A673 (cell line): ENCODE measurements around the gene TGM3. TPM values are rescaled to one million over a fixed set of nuclear protein-coding genes. Genes with fewer than 3 reads are reported as not detected.

Experiments used
- BruUV-seq: library from RNA; stranded (reverse); fragments of 400-500 nt; replicated peaks from 2 replicates; lab custom pipeline; 2021; lab: Mats Ljungman, UMichigan
- CTCF ChIA-PET: fragments of 300-600 bp; sonication (Branson Sonifier 250); formaldehyde crosslinking; loops from one replicate; lab custom pipeline; 2022; ENCODE audit warnings: antibody characterized with exemption; lab: Charles Lee
- POLR2A ChIA-PET: fragments of 300-600 bp; sonication (Branson Sonifier 250); formaldehyde crosslinking; loops from one replicate; lab custom pipeline; 2022; ENCODE audit warnings: antibody characterized with exemption; ENCODE audit not compliant: low non-redundant PET; lab: Charles Lee
- DNase-seq: peaks from one replicate; pipeline ENCODE4 v3.0.0-alpha.2; 2015; ENCODE audit warnings: low spot score
- H3K27ac ChIP-seq: fragments of 200-600 bp; sonication (generic); 2 replicates; pipeline ENCODE4 v1.5.1; 2016; ENCODE audit warnings: mixed run types, low read depth, mild to moderate bottlenecking, mixed read lengths, antibody characterized with exemption, low read length; ENCODE audit not compliant: poor library complexity, severe bottlenecking
- H3K27me3 ChIP-seq: fragments of 200-600 bp; sonication (generic); replicated peaks from 2 replicates; pipeline ENCODE4 v1.6.1; 2017; ENCODE audit warnings: mixed run types, low read depth, mild to moderate bottlenecking, mixed read lengths, antibody characterized with exemption, low read length; ENCODE audit not compliant: insufficient read depth, poor library complexity
- H3K36me3 ChIP-seq: fragments of 200-600 bp; sonication (generic); 2 replicates; pipeline ENCODE4 v1.6.1; 2016; ENCODE audit warnings: mixed run types, mild to moderate bottlenecking, mixed read lengths, antibody characterized with exemption, low read length; ENCODE audit not compliant: insufficient read depth, poor library complexity, severe bottlenecking
- H3K4me1 ChIP-seq: fragments of 200-600 bp; sonication (generic); 2 replicates; pipeline ENCODE4 v1.6.1; 2017; ENCODE audit warnings: mixed run types, mild to moderate bottlenecking, mixed read lengths, antibody characterized with exemption, low read length; ENCODE audit not compliant: insufficient read depth, poor library complexity, severe bottlenecking
- H3K4me3 ChIP-seq: fragments of 200-600 bp; sonication (generic); 2 replicates; pipeline ENCODE4 v1.5.1; 2016; ENCODE audit warnings: low read depth, mixed run types, mild to moderate bottlenecking, mixed read lengths, low read length; ENCODE audit not compliant: poor library complexity, severe bottlenecking
- H3K9me3 ChIP-seq: fragments of 200-600 bp; sonication (generic); 2 replicates; pipeline ENCODE4 v1.6.1; 2016; ENCODE audit warnings: mixed run types, low read depth, mild to moderate bottlenecking, mixed read lengths, antibody characterized with exemption, low read length; ENCODE audit not compliant: poor library complexity, severe bottlenecking
- EZH2 ChIP-seq: fragments of 200-600 bp; sonication (generic); IDR thresholded peaks from 2 replicates; pipeline ENCODE4 v1.6.1; 2017; ENCODE audit warnings: borderline replicate concordance, low read depth, mild to moderate bottlenecking, mixed read lengths, antibody characterized with exemption, low read length; ENCODE audit not compliant: poor library complexity, severe bottlenecking
- intact Hi-C: fragments of 100-400 bp; cut with micrococcal nuclease; formaldehyde crosslinking; loops from one replicate; pipeline ENCODE4 v1.10.0; 2022; ENCODE audit not compliant: unreplicated experiment
- total RNA-seq: library from RNA; stranded (reverse); gene quantifications from 2 replicates; pipeline ENCODE4 v1.2.3, GENCODE V29; 2021
- TF ChIP-seq, protein P1 (sequence below): fragments of 300-800, 200-600 bp; sonication (generic); conservative IDR thresholded peaks from 2 replicates; pipeline ENCODE4 v1.5.1; 2017; ENCODE audit warnings: low read depth, mild to moderate bottlenecking, antibody characterized with exemption, low read length, moderate library complexity, mixed read lengths

TGM3 gene
- total RNA-seq, 1 experiment from 2014 or later = 0.11 TPM

GRCh38 chr20:2364044-2364443 is 68.2 kb downstream of the TGM3 start:
- POLR2A ChIA-PET = no interaction called here
- TF ChIP-seq, protein P1, sequence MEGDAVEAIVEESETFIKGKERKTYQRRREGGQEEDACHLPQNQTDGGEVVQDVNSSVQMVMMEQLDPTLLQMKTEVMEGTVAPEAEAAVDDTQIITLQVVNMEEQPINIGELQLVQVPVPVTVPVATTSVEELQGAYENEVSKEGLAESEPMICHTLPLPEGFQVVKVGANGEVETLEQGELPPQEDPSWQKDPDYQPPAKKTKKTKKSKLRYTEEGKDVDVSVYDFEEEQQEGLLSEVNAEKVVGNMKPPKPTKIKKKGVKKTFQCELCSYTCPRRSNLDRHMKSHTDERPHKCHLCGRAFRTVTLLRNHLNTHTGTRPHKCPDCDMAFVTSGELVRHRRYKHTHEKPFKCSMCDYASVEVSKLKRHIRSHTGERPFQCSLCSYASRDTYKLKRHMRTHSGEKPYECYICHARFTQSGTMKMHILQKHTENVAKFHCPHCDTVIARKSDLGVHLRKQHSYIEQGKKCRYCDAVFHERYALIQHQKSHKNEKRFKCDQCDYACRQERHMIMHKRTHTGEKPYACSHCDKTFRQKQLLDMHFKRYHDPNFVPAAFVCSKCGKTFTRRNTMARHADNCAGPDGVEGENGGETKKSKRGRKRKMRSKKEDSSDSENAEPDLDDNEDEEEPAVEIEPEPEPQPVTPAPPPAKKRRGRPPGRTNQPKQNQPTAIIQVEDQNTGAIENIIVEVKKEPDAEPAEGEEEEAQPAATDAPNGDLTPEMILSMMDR = no peak
- no peak for TF ChIP-seq EZH2
- CTCF ChIA-PET = no interaction called here
- intact Hi-C loops = no loop called here
- no peak for DNase-seq
- Histone ChIP-seq H3K9me3 (peaks cover 20% of the 10 kb centered on the region), H3K27me3 (no peaks in the 10 kb centered on the region), H3K4me3 (no peak overlapping the region), H3K27ac (no peak overlapping the region), H3K4me1 (no peaks in the 10 kb centered on the region), H3K36me3 (no peaks in the 10 kb centered on the region)
- no TSS peak for BruUV-seq

DNA sequence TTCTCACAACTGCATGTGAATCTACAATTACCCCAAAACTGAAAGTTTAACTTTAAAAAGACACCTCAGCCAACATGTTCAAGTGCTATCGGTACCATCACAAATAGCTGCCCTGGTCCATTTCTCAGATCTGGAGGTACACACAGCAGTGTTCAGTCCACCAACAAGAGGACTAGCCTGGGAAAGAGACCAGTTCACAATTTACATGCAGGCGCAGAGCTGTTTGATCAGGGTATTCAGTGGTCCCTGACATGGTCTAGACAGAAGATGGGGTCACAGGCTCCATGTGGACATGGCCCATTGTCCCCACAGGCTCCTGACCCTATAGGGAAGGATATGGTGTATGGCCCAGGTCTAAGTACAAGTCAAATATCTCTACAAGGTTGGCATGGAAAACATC is 69.3 kb downstream of the TGM3 start:
- CTCF ChIA-PET = no interaction called here
- H3K36me3 ChIP-seq = no peaks in the 10 kb centered on the region

DNA sequence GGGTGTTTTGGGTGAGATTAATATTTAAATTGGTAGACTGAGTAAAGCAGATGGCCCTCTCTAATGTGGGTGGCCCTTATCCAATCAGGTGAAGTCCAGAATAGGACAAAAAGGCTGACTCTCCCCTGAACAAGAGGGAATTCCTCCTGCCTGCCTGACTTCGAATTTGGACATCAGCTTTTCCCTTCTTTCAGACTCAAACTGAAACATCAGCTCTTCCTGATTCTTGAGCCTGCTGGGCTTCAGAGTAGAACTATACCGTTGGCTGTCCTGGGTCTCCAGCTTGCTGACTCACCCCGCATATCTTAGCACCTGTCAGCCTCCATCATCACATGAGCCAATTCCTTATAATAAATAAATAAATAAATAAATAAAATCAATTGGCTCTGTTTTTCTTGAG is 69.9 kb downstream of the TGM3 start:
- Histone ChIP-seq H3K36me3 (no peaks in the 10 kb centered on the region), H3K4me3 (no peak overlapping the region), H3K27ac (no peak overlapping the region), H3K9me3 (peaks cover 18% of the 10 kb centered on the region), H3K4me1 (no peaks in the 10 kb centered on the region), H3K27me3 (peaks cover 2% of the 10 kb centered on the region)
- TF ChIP-seq, protein P1 = no peak
- no peak for TF ChIP-seq EZH2
- CTCF ChIA-PET = no interaction called here
- POLR2A ChIA-PET = no interaction called here
- DNase-seq = no peak
- BruUV-seq = no TSS peak
- intact Hi-C loops = no loop called here

More for the DNA sequence above, 69.3 kb downstream of the TGM3 start:
- intact Hi-C loops = no loop called here
- Histone ChIP-seq H3K4me3 (no peak overlapping the region), H3K27me3 (no peaks in the 10 kb centered on the region), H3K9me3 (peaks cover 20% of the 10 kb centered on the region), H3K4me1 (no peaks in the 10 kb centered on the region), H3K27ac (no peak overlapping the region)
- no TSS peak for BruUV-seq
- POLR2A ChIA-PET = no interaction called here
- TF ChIP-seq, protein P1 = no peak
- no peak for TF ChIP-seq EZH2
- DNase-seq = no peak
